Tibial artery (tissue), 4 donors: ENCODE data around the gene VPS37C.

ENCODE experiments used
- DNase-seq, 2 donors: peaks; one replicate each; pipeline ENCODE4 v3.0.0-alpha.2; 2019
- H3K27ac ChIP-seq, 2 donors: fragments of 200-600 bp; sonication (generic) in 1 of 2; 1 replicate in 1 of 2; 2 replicates in 1 of 2; pipeline ENCODE4 v1.5.1; 2018 to 2019; ENCODE audit warnings: mild to moderate bottlenecking in 1 of 2
- H3K27me3 ChIP-seq, 2 donors: fragments of 200-600 bp; sonication (generic) in 1 of 2; one replicate each; pipeline versions ENCODE4 v1.5.1 to v1.6.0; 2016 to 2019
- H3K36me3 ChIP-seq, 3 donors: fragments of 200-600 bp; sonication (generic) in 2 of 3; one replicate each; pipeline ENCODE4 v1.5.1; 2016 to 2019; ENCODE audit warnings: mild to moderate bottlenecking in 2 of 3
- H3K4me1 ChIP-seq, 4 donors: fragments of 200-600 bp; sonication (generic) in 2 of 4; 1 replicate in 3 of 4; 2 replicates in 1 of 4; pipeline ENCODE4 v1.5.1; 2016 to 2019
- H3K4me3 ChIP-seq, 2 donors: fragments of 200-600 bp; sonication (generic) in 1 of 2; 1 replicate in 1 of 2; 2 replicates in 1 of 2; pipeline ENCODE4 v1.5.1; 2018 to 2019; ENCODE audit warnings: mild to moderate bottlenecking in 2 of 2
- H3K9me3 ChIP-seq, 3 donors: fragments of 200-600 bp; sonication (generic) in 1 of 3; one replicate each; pipeline ENCODE4 v1.5.1; 2016 to 2019
- CTCF ChIP-seq, 2 experiments: fragments of 200-600 bp in 1 of 2; fragments of 450-650 bp in 1 of 2; IDR thresholded peaks; one replicate each; pipeline ENCODE4 v1.5.1; 2017 to 2019; ENCODE audit warnings: antibody characterized with exemption in 2 of 2, mild to moderate bottlenecking in 1 of 2, moderate library complexity in 1 of 2
- intact Hi-C: fragments of 100-400 bp; cut with DNase I; formaldehyde crosslinking; loops from one replicate; pipeline ENCODE4 v1.15.0; 2023; ENCODE audit warnings: low total_unique reads

The VPS37C gene

DNA sequence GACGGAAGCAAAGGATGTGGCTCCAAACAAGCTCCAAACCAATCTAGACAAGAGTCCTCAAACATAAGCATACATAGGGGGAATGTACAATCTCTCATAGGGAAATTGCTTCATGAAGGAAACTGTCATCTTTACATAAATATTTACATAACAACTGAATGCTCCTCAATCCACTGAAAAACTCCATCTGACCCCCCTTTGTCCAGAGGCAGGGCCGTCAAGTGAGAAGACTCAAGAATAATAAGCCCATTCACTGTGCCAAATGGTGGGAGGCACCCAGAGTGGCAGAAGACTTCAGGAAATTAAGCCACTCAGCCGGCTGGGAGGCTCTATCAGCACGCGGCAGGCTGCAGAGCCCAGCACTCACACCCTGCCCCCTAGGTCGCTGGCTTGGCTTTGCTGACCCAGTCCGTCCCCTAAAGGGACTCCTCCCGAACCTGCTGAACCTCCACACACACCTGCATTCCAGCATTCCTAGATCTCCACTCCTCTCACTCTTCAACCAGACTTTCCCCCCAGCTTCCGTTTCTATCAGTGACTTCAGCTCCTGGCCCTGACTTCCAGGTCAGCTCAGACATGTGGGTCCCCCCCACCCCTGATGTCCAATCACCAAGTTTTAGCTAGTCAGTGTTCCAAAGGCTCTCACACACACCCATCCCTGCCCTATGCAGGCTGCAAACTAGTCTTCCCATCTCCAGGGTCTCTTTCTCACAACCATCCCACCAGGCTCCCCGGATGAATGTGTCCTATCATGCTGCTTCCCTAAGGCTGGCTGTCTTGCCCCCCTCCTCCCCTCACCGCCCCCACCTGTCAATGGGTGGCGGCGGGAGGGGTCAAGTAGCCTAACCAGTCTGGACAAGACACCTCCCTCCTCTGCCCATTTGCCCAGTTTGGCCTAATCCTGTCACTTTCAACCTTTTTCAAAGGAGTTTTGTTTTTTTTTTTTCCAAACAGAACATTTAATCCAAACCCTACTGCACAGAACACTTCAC lies 11.3 kb downstream of the VPS37C start:
- Histone ChIP-seq H3K4me1 (peaks cover 0 to 74% (median 57%) of the 10 kb centered on the region in 4 donors), H3K9me3 (no peaks in the 10 kb centered on the region), H3K27ac (peak overlapping the region; percentile 78 to 84), H3K27me3 (no peaks in the 10 kb centered on the region), H3K36me3 (peaks cover 0 to 6% (median 5%) of the 10 kb centered on the region in 3 donors), H3K4me3 (no peak overlapping the region)
- DNase-seq = no peak
- no peak for TF ChIP-seq CTCF (IDR thresholded peaks at IDR 0.05)
- intact Hi-C loops = no loop called here

DNA sequence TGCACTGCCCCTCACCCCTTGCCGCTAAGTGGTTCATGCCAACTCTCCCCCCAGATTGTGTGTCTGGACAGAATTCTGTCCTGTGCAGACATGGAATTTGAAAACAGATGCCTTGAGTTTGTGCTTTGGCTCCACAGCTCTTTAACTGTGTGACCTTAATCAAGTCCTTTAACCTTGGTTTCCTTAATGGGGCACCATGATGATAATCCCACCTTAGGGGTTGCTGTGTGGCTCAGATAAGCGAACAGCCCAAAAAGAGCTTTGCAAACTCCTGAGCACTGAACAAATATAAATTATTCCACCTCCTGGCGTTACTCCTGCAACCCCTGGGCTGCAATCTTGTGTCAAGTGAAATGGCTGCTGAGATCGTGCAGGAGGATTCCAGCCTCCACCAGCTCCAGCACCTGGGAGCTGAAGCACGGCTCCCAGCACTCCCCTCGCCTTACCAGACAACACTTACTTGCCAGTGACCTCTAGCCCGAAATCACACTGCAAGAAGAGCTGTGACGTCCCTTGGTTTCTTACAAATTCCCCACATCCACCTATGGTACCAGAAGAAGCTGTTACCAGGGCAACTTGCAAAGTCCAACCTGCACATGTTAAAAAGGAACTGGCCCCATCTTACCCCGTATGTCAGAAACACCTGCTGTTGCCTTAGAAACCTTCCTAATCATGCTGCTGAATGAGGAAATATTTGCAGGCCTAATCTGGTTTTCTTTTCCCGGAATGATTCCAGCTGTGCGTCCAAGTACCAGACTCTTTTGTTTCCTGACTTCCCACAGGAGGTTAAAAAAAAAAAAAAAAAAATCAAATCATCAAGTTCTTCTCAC lies 13.2 kb downstream of the VPS37C start:
- no peaks in the 10 kb centered on the region for H3K27me3 ChIP-seq
- H3K4me3 ChIP-seq = no peak overlapping the region
- DNase-seq = no peak
- no peaks in the 10 kb centered on the region for H3K9me3 ChIP-seq
- H3K36me3 ChIP-seq = peaks cover 0 to 6% (median 5%) of the 10 kb centered on the region in 3 donors
- no peak overlapping the region for H3K27ac ChIP-seq
- intact Hi-C loops = no loop called here
- peaks cover 0 to 61% (median 48%) of the 10 kb centered on the region in 4 donors for H3K4me1 ChIP-seq
- no peak for TF ChIP-seq CTCF (IDR thresholded peaks at IDR 0.05)

GRCh38 chr11:61147271-61147670 lies 14.0 kb downstream of the VPS37C start:
- TF ChIP-seq CTCF (IDR thresholded peaks at IDR 0.05) = no peak
- Histone ChIP-seq H3K27me3 (no peaks in the 10 kb centered on the region), H3K36me3 (peaks cover 0 to 6% (median 5%) of the 10 kb centered on the region in 3 donors), H3K27ac (no peak overlapping the region), H3K9me3 (no peaks in the 10 kb centered on the region), H3K4me1 (peaks cover 0 to 55% (median 41%) of the 10 kb centered on the region in 4 donors), H3K4me3 (no peak overlapping the region)
- intact Hi-C loops = no loop called here
- DNase-seq = no peak

GRCh38 chr11:61146416-61146815 lies 14.8 kb downstream of the VPS37C start:
- no peaks in the 10 kb centered on the region for H3K9me3 ChIP-seq
- H3K27me3 ChIP-seq = no peaks in the 10 kb centered on the region
- no peak for TF ChIP-seq CTCF (IDR thresholded peaks at IDR 0.05)
- no peak overlapping the region for H3K27ac ChIP-seq
- H3K4me1 ChIP-seq = peaks cover 0 to 55% (median 38%) of the 10 kb centered on the region in 4 donors
- intact Hi-C loops = no loop called here
- H3K36me3 ChIP-seq = peaks cover 0 to 6% (median 5%) of the 10 kb centered on the region in 3 donors
- no peak for DNase-seq
- H3K4me3 ChIP-seq = no peak overlapping the region

DNA sequence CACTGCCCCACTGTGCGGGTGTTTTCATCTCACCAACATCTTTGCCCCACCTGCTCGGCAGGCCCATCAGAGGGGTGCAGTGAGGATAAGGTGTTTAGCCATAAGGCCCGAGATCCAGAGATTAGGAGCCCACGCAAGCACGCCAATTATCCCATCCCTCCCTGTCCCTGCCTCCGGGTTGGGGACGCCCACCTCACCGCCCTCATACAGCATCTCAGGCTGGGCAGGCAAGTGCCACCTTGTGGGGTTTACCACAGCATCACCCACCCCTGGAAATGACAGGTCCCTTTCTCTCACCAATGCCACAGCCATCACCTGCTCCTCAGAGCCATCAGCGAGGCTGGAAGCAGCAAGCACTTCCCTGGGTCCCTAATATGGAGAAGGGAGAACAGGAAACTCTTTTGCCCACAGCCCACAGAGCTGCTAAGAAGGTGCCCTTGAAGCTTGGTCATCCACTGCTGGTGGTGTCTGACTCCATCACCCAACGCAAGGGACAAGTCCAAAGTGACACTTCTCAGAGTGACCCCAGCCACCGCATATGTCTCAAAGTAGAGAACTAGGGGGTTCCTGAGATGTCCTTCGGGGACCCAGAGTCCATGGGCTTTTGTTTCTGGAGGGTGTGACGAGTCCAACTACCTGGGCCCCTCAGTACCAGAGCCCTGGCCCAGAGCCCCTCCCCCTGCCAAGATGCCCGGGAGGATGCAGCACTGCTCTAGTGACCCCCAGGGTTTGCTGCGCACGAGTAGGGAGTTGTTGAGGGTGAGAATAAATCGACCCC lies 15.8 kb downstream of the VPS37C start:
- Histone ChIP-seq H3K9me3 (no peaks in the 10 kb centered on the region), H3K27ac (no peak overlapping the region), H3K4me3 (no peak overlapping the region), H3K4me1 (peaks cover 0 to 55% (median 35%) of the 10 kb centered on the region in 4 donors), H3K27me3 (no peaks in the 10 kb centered on the region), H3K36me3 (peaks cover 0 to 6% (median 5%) of the 10 kb centered on the region in 3 donors)
- peak in 1 of 2 donors; percentile 23 for DNase-seq
- intact Hi-C loops = no loop called here
- no peak for TF ChIP-seq CTCF (IDR thresholded peaks at IDR 0.05)
